Immature natural killer cell (primary cell): ENCODE measurements around the gene MAP2K6. TPM values are rescaled to one million over a fixed set of nuclear protein-coding genes. Genes with fewer than 3 reads are reported as not detected.

Source experiments
- DNase-seq, 3 donors: peaks; one replicate each; pipeline ENCODE4 v3.0.0; 2022; ENCODE audit warnings: mixed read lengths in 1 of 3
- H3K27ac Mint-ChIP-seq, 6 donors: one replicate each; pipeline ENCODE4 v1.8.0; 2020; ENCODE audit warnings: mixed read lengths in 6 of 6, mild to moderate bottlenecking in 5 of 6, inconsistent platforms in 4 of 6, moderate library complexity in 3 of 6
- H3K27me3 Mint-ChIP-seq, 3 donors: one replicate each; pipeline ENCODE4 v1.8.0; 2020 to 2021; ENCODE audit warnings: low read depth in 3 of 3, mild to moderate bottlenecking in 3 of 3, mixed read lengths in 3 of 3, moderate library complexity in 3 of 3, inconsistent platforms in 1 of 3
- H3K36me3 Mint-ChIP-seq, 3 donors: one replicate each; pipeline ENCODE4 v1.8.0; 2020; ENCODE audit warnings: mixed read lengths in 3 of 3, inconsistent platforms in 2 of 3, mild to moderate bottlenecking in 2 of 3
- H3K4me1 Mint-ChIP-seq, 2 donors: one replicate each; pipeline ENCODE4 v1.8.0; 2020; ENCODE audit warnings: inconsistent platforms in 2 of 2, mild to moderate bottlenecking in 2 of 2, mixed read lengths in 2 of 2, moderate library complexity in 1 of 2
- H3K4me3 Mint-ChIP-seq, 5 donors: one replicate each; pipeline ENCODE4 v1.8.0; 2020; ENCODE audit warnings: mild to moderate bottlenecking in 5 of 5, mixed read lengths in 5 of 5, inconsistent platforms in 3 of 5, moderate library complexity in 3 of 5
- H3K9me3 Mint-ChIP-seq, 6 donors: one replicate each; pipeline ENCODE4 v1.8.0; 2020; ENCODE audit warnings: mild to moderate bottlenecking in 6 of 6, mixed read lengths in 6 of 6, inconsistent platforms in 4 of 6, moderate library complexity in 3 of 6
- polyA plus RNA-seq, 3 donors: library from polyadenylated mRNA; unstranded; fragments of 300-500 nt; fragmentation: Illumina TruSeq; gene quantifications; one replicate each; pipeline ENCODE4 v1.2.3, GENCODE V29; 2021

Gene MAP2K6
- polyA plus RNA-seq, 3 donors from 2014 or later: 11.6 to 14.5 (median 13.9) TPM

DNA sequence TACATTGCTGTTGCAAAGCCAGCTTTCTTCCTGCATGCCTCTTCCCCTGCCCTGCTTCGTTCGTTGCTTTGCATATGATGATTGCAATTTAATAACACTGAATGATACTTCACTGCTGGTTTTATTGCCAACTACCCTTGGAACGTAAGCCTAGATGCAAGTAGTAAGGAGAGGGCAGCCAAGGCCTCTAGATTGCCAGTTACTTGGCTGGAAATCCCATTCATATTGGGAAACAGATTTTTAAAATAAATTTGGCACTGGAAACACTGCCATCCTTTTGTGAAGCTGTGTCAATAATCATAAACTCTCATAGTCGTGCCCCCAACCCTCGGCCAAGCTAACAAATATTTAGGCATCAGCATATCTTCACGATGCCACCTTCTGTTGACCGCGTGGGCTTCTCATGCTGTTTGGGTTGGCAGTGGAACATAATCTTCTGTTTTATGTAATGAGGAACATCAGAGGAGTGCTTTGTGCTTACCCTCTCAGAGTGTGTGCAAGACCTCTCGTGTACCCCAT lies 86.5 kb downstream of the MAP2K6 start:
- no peak for DNase-seq
- H3K27ac Mint-ChIP-seq: no peak overlapping the region
- H3K36me3 Mint-ChIP-seq: peaks cover 0 to 4% (median 3%) of the 10 kb centered on the region in 3 donors
- no peaks in the 10 kb centered on the region for H3K9me3 Mint-ChIP-seq
- no peaks in the 10 kb centered on the region for H3K27me3 Mint-ChIP-seq
- no peak overlapping the region for H3K4me3 Mint-ChIP-seq
- peaks cover 14 to 15% of the 10 kb centered on the region in 2 donors for H3K4me1 Mint-ChIP-seq

DNA sequence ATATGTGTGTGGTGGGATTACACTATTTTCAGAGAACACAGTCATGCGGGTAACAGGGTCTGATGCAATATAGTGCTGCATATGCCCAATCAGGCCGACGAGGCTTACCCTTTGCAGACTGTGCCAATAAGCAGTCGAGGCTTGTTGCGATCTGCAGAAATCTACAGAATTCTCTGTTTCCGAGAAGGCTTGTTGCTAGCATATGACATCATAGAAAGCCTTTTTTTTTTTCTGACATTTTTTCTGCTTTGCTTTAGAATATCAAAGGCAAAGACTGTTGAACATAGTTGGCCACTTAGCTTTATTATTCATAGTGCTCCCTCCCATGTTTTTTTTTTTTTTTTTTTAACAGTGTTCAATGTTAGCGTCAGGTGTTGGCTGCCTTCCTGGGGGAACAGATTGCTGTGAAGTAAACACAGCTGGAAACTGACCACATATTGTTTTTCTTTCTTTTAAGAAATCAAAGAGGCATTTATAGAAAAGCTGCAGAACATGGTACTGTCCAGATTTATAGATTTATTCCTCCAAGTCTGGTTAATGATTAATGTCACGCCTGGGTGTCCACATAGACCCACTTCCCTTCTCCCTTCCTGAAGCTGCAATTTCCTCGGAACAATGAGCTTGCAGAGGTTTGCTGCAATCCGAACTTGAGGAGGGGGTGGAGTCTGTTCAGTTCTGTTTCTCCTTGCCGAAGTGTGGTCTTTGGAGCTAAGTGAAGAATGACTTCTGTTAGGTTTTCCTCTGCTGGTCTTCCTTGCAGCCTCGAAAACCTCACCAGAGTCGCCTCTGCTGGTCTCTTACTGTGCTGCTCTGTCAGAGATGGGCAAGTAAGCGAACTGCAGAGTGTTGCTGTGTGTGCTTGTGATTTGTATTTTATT lies 87.3 kb downstream of the MAP2K6 start:
- DNase-seq: no peak
- H3K4me1 Mint-ChIP-seq: peaks cover 14 to 17% of the 10 kb centered on the region in 2 donors
- H3K27me3 Mint-ChIP-seq: no peaks in the 10 kb centered on the region
- H3K36me3 Mint-ChIP-seq: peaks cover 5 to 10% (median 6%) of the 10 kb centered on the region in 3 donors
- no peaks in the 10 kb centered on the region for H3K9me3 Mint-ChIP-seq
- no peak overlapping the region for H3K4me3 Mint-ChIP-seq
- H3K27ac Mint-ChIP-seq: no peak overlapping the region

DNA sequence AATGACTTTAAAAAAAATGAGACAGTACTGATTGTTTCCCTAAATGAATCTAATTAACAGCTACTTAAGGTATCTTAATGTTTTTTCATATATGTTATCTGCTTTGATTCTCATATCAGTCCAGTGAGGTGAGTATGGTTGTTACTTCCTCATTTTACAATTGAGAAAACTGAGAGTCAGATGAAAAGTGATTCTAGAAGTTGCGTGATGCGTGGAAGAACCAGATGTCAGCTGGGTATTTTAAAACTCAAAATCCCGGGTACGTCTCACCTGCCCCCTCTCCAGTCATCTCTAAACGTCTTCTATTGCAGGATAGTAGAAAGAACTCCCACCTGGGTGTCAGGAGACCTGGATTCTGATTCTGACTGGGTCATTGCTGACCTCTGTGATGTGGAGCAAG lies 89.2 kb downstream of the MAP2K6 start:
- Mint-ChIP-seq H3K4me1 (peaks cover 14 to 17% of the 10 kb centered on the region in 2 donors), H3K9me3 (no peaks in the 10 kb centered on the region), H3K4me3 (no peak overlapping the region), H3K36me3 (peaks cover 5 to 18% (median 12%) of the 10 kb centered on the region in 3 donors), H3K27ac (no peak overlapping the region), H3K27me3 (no peaks in the 10 kb centered on the region)
- no peak for DNase-seq

- Mint-ChIP-seq H3K9me3 (peaks cover 0 to 3% (median 0%) of the 10 kb centered on the region in 6 donors), H3K4me1 (peaks cover 11 to 17% of the 10 kb centered on the region in 2 donors), H3K36me3 (peaks cover 8 to 28% (median 18%) of the 10 kb centered on the region in 3 donors), H3K4me3 (no peak overlapping the region), H3K27ac (peak overlapping the region in 3 of 6 donors; percentile 46 to 61 (median 52)), H3K27me3 (no peaks in the 10 kb centered on the region)
- DNase-seq: no peak
Measured at GRCh38 chr17:69505740-69506139, 91.2 kb downstream of the MAP2K6 start.

GRCh38 chr17:69506489-69506888 lies 92.0 kb downstream of the MAP2K6 start:
- Mint-ChIP-seq H3K9me3 (peaks cover 0 to 3% (median 0%) of the 10 kb centered on the region in 6 donors), H3K27me3 (no peaks in the 10 kb centered on the region), H3K36me3 (peaks cover 8 to 32% (median 18%) of the 10 kb centered on the region in 3 donors), H3K4me1 (peaks cover 11 to 17% of the 10 kb centered on the region in 2 donors), H3K27ac (peak overlapping the region in 1 of 6 donors; percentile 59), H3K4me3 (no peak overlapping the region)
- DNase-seq: no peak

DNA sequence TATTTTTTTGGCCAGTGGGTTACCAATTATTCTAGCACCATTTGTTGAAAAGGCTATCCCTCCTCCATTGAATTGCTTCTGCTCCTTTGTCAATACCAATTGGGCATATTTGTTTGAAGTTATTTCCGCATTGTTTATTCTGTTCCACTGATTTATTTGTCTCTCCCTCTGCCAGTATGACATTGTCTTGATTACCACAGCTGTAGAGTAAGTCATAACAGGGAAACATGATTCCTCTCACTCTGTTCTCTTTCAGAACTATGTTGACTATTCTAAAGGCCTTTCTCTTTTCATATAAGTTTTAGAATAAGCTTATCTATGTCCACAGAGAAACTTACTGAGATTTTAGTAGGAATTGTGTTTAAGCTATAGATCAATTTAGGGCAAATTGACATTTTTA lies 94.3 kb downstream of the MAP2K6 start:
- DNase-seq: no peak
- Mint-ChIP-seq H3K27ac (peak overlapping the region in 1 of 6 donors; percentile 27), H3K4me3 (no peak overlapping the region), H3K27me3 (no peaks in the 10 kb centered on the region), H3K4me1 (peaks cover 0 to 7% of the 10 kb centered on the region in 2 donors), H3K9me3 (peaks cover 0 to 3% (median 0%) of the 10 kb centered on the region in 6 donors), H3K36me3 (peaks cover 8 to 32% (median 18%) of the 10 kb centered on the region in 3 donors)

GRCh38 chr17:69511250-69511649 lies 96.8 kb downstream of the MAP2K6 start:
- Mint-ChIP-seq H3K9me3 (peaks cover 0 to 3% (median 0%) of the 10 kb centered on the region in 6 donors), H3K27ac (no peak overlapping the region), H3K27me3 (no peaks in the 10 kb centered on the region), H3K4me3 (no peak overlapping the region), H3K36me3 (peaks cover 8 to 28% (median 18%) of the 10 kb centered on the region in 3 donors), H3K4me1 (no peaks in the 10 kb centered on the region)
- DNase-seq: no peak

DNA sequence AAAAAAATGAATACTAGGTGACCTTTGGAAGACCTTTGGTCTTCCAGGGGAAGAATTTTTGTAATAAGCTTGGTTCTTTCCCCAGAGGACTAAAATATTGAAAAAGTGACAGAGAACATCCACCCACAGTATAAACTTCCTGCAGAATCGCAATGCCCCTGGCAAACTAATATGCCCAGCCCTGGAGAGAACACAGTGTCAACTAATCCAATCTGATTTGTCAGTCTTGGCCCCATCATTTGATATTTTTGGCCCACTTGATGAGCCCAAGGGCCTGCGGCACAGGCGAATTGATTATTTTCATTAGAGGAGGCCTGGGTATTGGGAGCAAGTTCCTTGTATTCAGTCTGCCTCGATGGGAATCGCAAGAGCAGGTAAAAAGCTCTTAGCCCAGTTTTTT lies 98.4 kb downstream of the MAP2K6 start:
- Mint-ChIP-seq H3K9me3 (peaks cover 0 to 3% (median 0%) of the 10 kb centered on the region in 6 donors), H3K27me3 (no peaks in the 10 kb centered on the region), H3K4me3 (no peak overlapping the region), H3K36me3 (peaks cover 11 to 25% (median 19%) of the 10 kb centered on the region in 3 donors), H3K4me1 (no peaks in the 10 kb centered on the region), H3K27ac (no peak overlapping the region)
- no peak for DNase-seq

DNA sequence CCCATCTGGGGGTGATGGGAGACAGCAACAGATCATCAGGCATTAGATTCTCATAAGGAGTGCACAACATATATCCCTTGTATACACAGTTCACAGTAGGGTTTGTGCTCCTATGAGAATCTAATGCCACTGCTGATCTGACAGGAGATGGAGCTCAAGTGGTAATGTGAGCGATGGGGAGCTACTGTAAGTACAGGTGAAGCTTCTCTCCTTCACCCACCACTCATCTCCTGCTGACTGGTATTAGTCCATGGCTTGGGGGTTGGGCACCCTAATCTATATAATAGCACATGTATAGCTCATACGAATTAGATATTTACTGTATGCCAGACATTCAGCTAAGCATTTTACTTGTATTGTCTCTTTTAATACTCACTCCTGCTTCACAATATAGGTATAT lies 101.7 kb downstream of the MAP2K6 start:
- Mint-ChIP-seq H3K9me3 (no peaks in the 10 kb centered on the region), H3K27ac (no peak overlapping the region), H3K36me3 (peaks cover 20 to 46% (median 25%) of the 10 kb centered on the region in 3 donors), H3K4me3 (no peak overlapping the region), H3K4me1 (no peaks in the 10 kb centered on the region), H3K27me3 (no peaks in the 10 kb centered on the region)
- no peak for DNase-seq

GRCh38 chr17:69516911-69517310 lies 102.4 kb downstream of the MAP2K6 start:
- Mint-ChIP-seq H3K4me3 (no peak overlapping the region), H3K27me3 (peaks cover 0 to 2% (median 0%) of the 10 kb centered on the region in 3 donors)
- DNase-seq: no peak

DNA sequence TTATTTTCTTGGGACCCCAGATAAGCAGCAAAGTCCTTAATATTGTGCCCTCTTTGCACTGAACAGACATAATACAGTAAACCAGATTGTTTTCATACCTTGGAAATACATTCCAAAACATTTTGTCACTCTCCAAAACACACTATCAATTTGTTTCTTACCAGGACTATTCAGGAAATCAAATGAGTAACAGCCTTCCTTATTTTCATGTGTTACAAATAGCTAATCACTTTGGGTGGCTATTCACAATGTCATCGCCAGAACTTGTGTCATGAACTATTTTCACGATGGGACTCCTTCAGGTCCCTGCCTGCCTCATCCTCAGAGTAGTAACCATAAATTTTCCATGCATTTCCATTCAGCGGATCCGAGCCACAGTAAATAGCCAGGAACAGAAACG lies 104.5 kb downstream of the MAP2K6 start:
- H3K4me1 Mint-ChIP-seq: peaks cover 0 to 2% of the 10 kb centered on the region in 2 donors
- DNase-seq: no peak
- H3K4me3 Mint-ChIP-seq: no peak overlapping the region
- no peaks in the 10 kb centered on the region for H3K9me3 Mint-ChIP-seq
- peak overlapping the region in 1 of 6 donors; percentile 19 for H3K27ac Mint-ChIP-seq
- peaks cover 25 to 55% (median 25%) of the 10 kb centered on the region in 3 donors for H3K36me3 Mint-ChIP-seq
- peaks cover 0 to 2% (median 0%) of the 10 kb centered on the region in 3 donors for H3K27me3 Mint-ChIP-seq

More at GRCh38 chr17:69516911-69517310, 102.4 kb downstream of the MAP2K6 start:
- H3K36me3 Mint-ChIP-seq: peaks cover 20 to 47% (median 25%) of the 10 kb centered on the region in 3 donors
- no peak overlapping the region for H3K27ac Mint-ChIP-seq
- no peaks in the 10 kb centered on the region for H3K9me3 Mint-ChIP-seq
- no peaks in the 10 kb centered on the region for H3K4me1 Mint-ChIP-seq

DNA sequence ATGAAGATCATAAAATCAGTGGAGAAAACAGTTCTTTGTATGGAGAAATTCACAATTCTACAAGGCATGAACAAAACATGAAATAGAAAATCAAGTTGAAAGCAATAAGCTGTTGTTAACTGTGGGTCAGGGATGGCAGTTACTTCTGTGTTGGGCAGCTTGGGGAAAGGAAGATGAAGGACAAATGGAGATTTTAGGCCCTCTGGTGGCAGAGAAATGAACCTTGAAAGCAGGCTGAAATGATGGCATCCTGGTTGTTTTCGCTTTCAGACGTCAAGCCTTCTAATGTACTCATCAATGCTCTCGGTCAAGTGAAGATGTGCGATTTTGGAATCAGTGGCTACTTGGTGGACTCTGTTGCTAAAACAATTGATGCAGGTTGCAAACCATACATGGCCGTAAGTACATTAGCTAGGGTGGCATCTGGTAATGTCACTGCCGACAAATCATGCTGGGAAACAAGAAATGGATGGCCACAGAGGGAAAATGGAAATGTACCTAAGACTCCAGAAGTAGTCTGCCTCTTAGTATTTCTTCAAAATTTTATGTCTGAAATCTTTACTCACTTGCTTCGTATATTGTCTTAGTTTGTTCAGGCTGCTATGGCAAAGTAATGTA lies 108.9 kb downstream of the MAP2K6 start:
- Mint-ChIP-seq H3K36me3 (peaks cover 35 to 79% (median 36%) of the 10 kb centered on the region in 3 donors), H3K4me3 (no peak overlapping the region), H3K4me1 (peaks cover 0 to 2% of the 10 kb centered on the region in 2 donors), H3K27me3 (peaks cover 0 to 7% (median 0%) of the 10 kb centered on the region in 3 donors), H3K27ac (no peak overlapping the region), H3K9me3 (no peaks in the 10 kb centered on the region)
- DNase-seq: no peak

DNA sequence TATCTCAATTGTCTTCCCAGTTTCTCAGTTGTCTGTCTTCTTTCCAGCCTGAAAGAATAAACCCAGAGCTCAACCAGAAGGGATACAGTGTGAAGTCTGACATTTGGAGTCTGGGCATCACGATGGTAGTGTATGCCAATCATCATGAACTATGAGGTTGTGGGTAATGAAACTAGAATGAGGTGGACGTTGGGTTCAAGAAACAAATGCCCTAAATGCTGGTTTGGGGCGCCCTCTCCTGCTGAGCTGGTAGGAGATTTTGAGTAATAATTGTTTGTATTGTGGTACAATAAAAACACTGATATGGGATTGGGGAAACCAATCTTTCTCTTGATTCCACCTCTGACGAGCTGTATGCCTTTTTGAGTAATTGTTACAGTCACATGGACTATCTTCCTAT lies 110.4 kb downstream of the MAP2K6 start:
- H3K36me3 Mint-ChIP-seq: peaks cover 23 to 71% (median 27%) of the 10 kb centered on the region in 3 donors
- peaks cover 0 to 7% (median 0%) of the 10 kb centered on the region in 3 donors for H3K27me3 Mint-ChIP-seq
- peaks cover 0 to 2% of the 10 kb centered on the region in 2 donors for H3K4me1 Mint-ChIP-seq
- DNase-seq: no peak
- no peak overlapping the region for H3K4me3 Mint-ChIP-seq
- no peaks in the 10 kb centered on the region for H3K9me3 Mint-ChIP-seq
- H3K27ac Mint-ChIP-seq: no peak overlapping the region
